ENCODE results near the gene DGLUCY.

DGLUCY gene

DNA sequence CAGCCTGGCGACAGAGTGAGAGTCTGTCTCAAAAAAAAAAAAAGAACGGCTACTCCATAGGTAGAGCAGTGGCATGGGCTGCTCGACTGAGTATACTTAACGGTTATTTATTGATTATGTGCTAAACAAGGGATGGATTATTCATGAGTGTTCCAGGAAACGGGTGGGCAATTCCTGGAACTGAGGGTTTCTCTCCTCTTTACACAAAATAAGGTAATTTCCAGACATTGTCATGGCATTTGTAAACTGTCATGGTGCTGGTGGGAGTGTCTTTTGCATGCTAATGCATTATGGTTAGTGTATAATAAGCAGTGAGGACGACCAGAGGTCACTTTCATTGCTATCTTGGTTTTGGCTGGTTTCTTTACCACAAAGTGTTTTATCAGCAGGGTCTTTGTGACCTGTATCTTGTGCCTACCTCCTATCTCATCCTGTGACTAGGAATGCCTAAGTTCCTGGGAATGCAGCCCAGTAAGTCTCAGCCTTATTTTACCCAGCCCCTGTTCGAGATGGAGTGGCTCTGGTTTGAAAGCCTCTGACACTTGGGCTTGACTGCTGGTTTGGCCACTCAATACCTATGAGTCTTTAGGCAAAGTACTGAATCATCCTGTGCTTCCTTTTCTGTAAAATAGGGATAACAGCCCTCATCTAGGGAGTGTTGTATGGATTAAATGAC is 3.2 kb downstream of the DGLUCY start:
- Histone ChIP-seq H3F3A (ENCODE audit: control insufficient read depth, insufficient read depth) (peaks cover 3% of the 10 kb centered on the region; the same call in 1 of the 2 replicates), H3K79me2 (ENCODE audit: control insufficient read depth, low read length) (peaks cover 25% of the 10 kb centered on the region), H4K20me1 (ENCODE audit: control insufficient read depth, insufficient read depth, low read depth, low read length) (no peaks in the 10 kb centered on the region), H3K4me2 (ENCODE audit: low read length) (no peak overlapping the region), H3K36me3 (ENCODE audit: control insufficient read depth, low read length) (peaks cover 3% of the 10 kb centered on the region), H3K9me2 (replicated peaks; ENCODE audit: control insufficient read depth, low read length) (no peaks in the 10 kb centered on the region), H3K4me3 (ENCODE audit: low read length) (no peak overlapping the region), H3K27ac (ENCODE audit: low read depth, low read length) (no peak overlapping the region), H3K27me3 (ENCODE audit: control insufficient read depth, low read length) (no peaks in the 10 kb centered on the region), H3K9me3 (ENCODE audit: control insufficient read depth, insufficient read depth, low read length) (no peaks in the 10 kb centered on the region), H3K4me1 (ENCODE audit: control insufficient read depth, low read length) (peaks cover 31% of the 10 kb centered on the region)
- TF ChIP-seq, protein P1, sequence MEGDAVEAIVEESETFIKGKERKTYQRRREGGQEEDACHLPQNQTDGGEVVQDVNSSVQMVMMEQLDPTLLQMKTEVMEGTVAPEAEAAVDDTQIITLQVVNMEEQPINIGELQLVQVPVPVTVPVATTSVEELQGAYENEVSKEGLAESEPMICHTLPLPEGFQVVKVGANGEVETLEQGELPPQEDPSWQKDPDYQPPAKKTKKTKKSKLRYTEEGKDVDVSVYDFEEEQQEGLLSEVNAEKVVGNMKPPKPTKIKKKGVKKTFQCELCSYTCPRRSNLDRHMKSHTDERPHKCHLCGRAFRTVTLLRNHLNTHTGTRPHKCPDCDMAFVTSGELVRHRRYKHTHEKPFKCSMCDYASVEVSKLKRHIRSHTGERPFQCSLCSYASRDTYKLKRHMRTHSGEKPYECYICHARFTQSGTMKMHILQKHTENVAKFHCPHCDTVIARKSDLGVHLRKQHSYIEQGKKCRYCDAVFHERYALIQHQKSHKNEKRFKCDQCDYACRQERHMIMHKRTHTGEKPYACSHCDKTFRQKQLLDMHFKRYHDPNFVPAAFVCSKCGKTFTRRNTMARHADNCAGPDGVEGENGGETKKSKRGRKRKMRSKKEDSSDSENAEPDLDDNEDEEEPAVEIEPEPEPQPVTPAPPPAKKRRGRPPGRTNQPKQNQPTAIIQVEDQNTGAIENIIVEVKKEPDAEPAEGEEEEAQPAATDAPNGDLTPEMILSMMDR (IDR thresholded peaks at IDR 0.05; ENCODE audit: low read depth, low read length, poor library complexity, severe bottlenecking) = no peak
- no peak for TF ChIP-seq EZH2phosphoT487 (IDR thresholded peaks at IDR 0.05; ENCODE audit: borderline replicate concordance, low read length)

DNA sequence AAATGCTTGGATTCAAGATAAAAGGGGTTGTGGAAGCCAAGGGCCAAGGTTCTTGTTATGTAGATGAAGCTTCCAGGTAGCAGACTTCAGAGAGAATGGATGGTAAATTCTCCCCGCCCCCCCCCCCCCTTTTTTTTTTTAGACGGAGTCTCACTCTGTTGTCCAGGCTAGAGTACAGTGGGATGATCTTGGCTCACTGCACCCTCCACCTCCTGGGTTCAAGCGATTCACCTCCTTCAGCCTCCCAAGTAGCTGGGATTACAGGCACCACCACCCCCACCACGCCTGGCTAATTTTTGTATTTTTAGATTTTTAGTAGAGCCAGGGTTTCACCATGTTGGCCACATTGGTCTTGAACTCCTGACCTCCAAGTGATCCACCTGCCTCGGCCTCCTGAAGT is 4.1 kb downstream of the DGLUCY start:
- no peak overlapping the region for H3K4me3 ChIP-seq (ENCODE audit: low read length)
- no peak for TF ChIP-seq EZH2phosphoT487 (IDR thresholded peaks at IDR 0.05; ENCODE audit: borderline replicate concordance, low read length)
- TF ChIP-seq, protein P1 (IDR thresholded peaks at IDR 0.05; ENCODE audit: low read depth, low read length, poor library complexity, severe bottlenecking) = no peak
- no peaks in the 10 kb centered on the region for H4K20me1 ChIP-seq (ENCODE audit: control insufficient read depth, insufficient read depth, low read depth, low read length)
- H3K36me3 ChIP-seq (ENCODE audit: control insufficient read depth, low read length) = peaks cover 3% of the 10 kb centered on the region
- no peak overlapping the region for H3K27ac ChIP-seq (ENCODE audit: low read depth, low read length)
- peaks cover 25% of the 10 kb centered on the region for H3K79me2 ChIP-seq (ENCODE audit: control insufficient read depth, low read length)
- H3K4me1 ChIP-seq (ENCODE audit: control insufficient read depth, low read length) = peaks cover 31% of the 10 kb centered on the region
- H3K9me2 ChIP-seq (replicated peaks; ENCODE audit: control insufficient read depth, low read length) = no peaks in the 10 kb centered on the region
- peaks cover 3% of the 10 kb centered on the region; the same call in 1 of the 2 replicates for H3F3A ChIP-seq (ENCODE audit: control insufficient read depth, insufficient read depth)
- no peak overlapping the region for H3K4me2 ChIP-seq (ENCODE audit: low read length)
- H3K27me3 ChIP-seq (ENCODE audit: control insufficient read depth, low read length) = no peaks in the 10 kb centered on the region
- H3K9me3 ChIP-seq (ENCODE audit: control insufficient read depth, insufficient read depth, low read length) = no peaks in the 10 kb centered on the region

DNA sequence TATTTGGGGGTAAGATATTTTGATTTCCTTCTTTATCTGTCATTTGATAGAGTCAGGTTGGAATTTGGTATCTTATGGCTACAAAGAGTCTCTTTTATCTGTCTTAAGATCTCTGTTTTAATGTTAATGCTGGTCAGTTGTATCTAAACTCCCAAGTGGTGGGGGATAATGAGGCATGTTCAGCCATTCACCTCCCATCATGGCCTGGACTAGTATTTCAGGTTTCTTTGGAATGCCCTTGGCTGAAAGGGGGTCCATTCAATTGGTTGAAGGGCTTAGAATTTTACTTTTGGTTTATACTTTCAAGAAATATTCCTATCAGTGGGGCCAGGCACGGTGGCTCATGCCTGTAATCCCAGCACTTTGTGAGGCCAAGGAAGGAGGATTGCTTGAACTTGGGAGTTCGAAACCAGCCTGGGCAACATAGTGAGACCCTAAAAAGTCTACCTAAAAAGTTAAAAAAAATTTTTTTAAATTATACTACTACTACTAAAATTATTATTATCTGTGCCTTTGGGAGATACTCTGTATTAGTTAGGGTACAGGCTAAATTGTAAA is 4.7 kb downstream of the DGLUCY start:
- Histone ChIP-seq H3K27me3 (ENCODE audit: control insufficient read depth, low read length) (no peaks in the 10 kb centered on the region), H3K4me2 (ENCODE audit: low read length) (no peak overlapping the region), H4K20me1 (ENCODE audit: control insufficient read depth, insufficient read depth, low read depth, low read length) (no peaks in the 10 kb centered on the region), H3K9me3 (ENCODE audit: control insufficient read depth, insufficient read depth, low read length) (no peaks in the 10 kb centered on the region), H3K79me2 (ENCODE audit: control insufficient read depth, low read length) (peaks cover 25% of the 10 kb centered on the region), H3K9me2 (replicated peaks; ENCODE audit: control insufficient read depth, low read length) (no peaks in the 10 kb centered on the region), H3K4me3 (ENCODE audit: low read length) (no peak overlapping the region), H3K27ac (ENCODE audit: low read depth, low read length) (no peak overlapping the region), H3F3A (ENCODE audit: control insufficient read depth, insufficient read depth) (peaks cover 3% of the 10 kb centered on the region; the same call in 1 of the 2 replicates), H3K36me3 (ENCODE audit: control insufficient read depth, low read length) (peaks cover 3% of the 10 kb centered on the region), H3K4me1 (ENCODE audit: control insufficient read depth, low read length) (peaks cover 25% of the 10 kb centered on the region)
- TF ChIP-seq, protein P1 (IDR thresholded peaks at IDR 0.05; ENCODE audit: low read depth, low read length, poor library complexity, severe bottlenecking) = no peak
- no peak for TF ChIP-seq EZH2phosphoT487 (IDR thresholded peaks at IDR 0.05; ENCODE audit: borderline replicate concordance, low read length)
